Measurements from ENCODE around the gene LPAR3.

GRCh38 chr1:84810343-84810742 is 82.7 kb downstream of the LPAR3 start:
- TF ChIP-seq CTCF (IDR thresholded peaks at IDR 0.05) (no peak), ZFX (IDR thresholded peaks at IDR 0.05; ENCODE audit: borderline replicate concordance) (no peak)

All from 22Rv1 (cell line).